Esophagus squamous epithelium (tissue), 4 donors: ENCODE measurements around the gene PRPF31.

Source experiments
- POLR2A ChIP-seq, 4 donors: fragments of 450-650 bp; IDR thresholded peaks; one replicate each; pipeline ENCODE4 v1.6.1; 2017; ENCODE audit warnings: antibody characterized with exemption in 4 of 4, mild to moderate bottlenecking in 4 of 4, moderate library complexity in 3 of 4
- TF ChIP-seq, protein P1 (sequence below), 6 experiments: fragments of 450-650 bp in 4 of 6; fragments of 200-600 bp in 2 of 6; sonication (generic) in 2 of 6; IDR thresholded peaks; one replicate each; pipeline ENCODE4 v1.5.1; 2016 to 2019; ENCODE audit warnings: antibody characterized with exemption in 6 of 6, mild to moderate bottlenecking in 4 of 6, moderate library complexity in 4 of 6

DNA sequence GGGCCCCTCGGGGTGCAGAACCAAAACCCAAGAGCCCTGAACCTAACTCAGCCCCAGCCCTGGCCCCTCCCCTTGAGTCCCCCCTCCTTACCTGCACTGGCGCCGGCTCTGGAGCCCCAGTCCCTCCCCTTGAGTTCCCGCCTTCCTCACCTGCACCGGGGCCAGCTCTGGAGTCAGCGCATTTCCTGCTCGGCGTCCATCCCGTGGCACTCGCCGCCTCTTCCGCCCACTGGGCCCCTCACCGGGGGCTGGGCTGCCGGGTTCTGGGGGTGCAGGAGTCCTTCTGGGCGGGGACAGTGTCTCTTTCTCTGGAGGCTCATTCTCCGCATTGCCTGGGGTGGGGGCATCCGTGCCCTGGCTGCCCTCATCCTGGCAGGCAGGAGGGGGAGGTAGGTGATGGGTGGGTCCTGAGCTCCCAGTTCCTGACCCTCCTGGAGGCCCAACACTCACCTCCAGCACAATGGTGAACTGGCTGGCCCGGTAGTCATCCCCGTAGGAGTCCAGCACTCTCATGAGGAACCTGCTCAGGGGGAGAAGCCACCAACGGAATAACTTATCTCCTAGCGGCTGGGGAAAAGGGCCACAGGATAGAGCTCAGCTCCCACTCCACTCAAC, 7.6 kb upstream of the PRPF31 start:
- TF ChIP-seq, protein P1, sequence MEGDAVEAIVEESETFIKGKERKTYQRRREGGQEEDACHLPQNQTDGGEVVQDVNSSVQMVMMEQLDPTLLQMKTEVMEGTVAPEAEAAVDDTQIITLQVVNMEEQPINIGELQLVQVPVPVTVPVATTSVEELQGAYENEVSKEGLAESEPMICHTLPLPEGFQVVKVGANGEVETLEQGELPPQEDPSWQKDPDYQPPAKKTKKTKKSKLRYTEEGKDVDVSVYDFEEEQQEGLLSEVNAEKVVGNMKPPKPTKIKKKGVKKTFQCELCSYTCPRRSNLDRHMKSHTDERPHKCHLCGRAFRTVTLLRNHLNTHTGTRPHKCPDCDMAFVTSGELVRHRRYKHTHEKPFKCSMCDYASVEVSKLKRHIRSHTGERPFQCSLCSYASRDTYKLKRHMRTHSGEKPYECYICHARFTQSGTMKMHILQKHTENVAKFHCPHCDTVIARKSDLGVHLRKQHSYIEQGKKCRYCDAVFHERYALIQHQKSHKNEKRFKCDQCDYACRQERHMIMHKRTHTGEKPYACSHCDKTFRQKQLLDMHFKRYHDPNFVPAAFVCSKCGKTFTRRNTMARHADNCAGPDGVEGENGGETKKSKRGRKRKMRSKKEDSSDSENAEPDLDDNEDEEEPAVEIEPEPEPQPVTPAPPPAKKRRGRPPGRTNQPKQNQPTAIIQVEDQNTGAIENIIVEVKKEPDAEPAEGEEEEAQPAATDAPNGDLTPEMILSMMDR (IDR thresholded peaks at IDR 0.05), result no peak
- no peak for TF ChIP-seq POLR2A (IDR thresholded peaks at IDR 0.05)
